Activated CD4-positive, alpha-beta T cell treated with anti-CD3 and anti-CD28 coated beads, Interleukin-2, amount 50 U/mL, for 24 hours (primary cell): Measurements from ENCODE around the gene RSRP1.
"Not testable (repeated sequence)": the region's sequence is repeated elsewhere in the genome, so short reads cannot be mapped to it uniquely, and the experiment has no call there.

Experiments used
- DNase-seq, 2 donors: peaks; one replicate each; pipeline ENCODE4 v3.0.0-alpha.2; 2020; ENCODE audit warnings: low read depth in 1 of 2, low spot score in 1 of 2

Gene RSRP1

GRCh38 chr1:25257196-25257595 is 9.9 kb upstream of the RSRP1 start:
- DNase-seq: no peak

DNA sequence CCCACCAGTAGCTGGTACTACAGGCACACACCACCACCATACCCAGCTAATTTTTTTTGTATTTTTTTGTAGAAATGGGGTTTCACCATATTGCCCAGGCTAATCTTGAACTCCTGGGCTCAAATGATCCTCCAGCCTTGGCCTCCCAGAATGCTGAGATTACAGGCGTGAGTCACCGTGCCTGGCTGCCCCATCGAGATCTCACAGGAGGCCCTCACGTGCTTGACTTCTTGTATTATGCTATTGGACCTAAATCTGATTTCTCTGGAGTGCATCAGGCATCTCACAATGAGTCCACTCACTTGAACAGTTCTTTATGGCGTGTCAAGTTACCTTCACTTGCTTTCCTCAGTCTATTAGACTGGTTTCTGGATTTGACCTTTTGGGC is 9.3 kb upstream of the RSRP1 start:
- no peak for DNase-seq

DNA sequence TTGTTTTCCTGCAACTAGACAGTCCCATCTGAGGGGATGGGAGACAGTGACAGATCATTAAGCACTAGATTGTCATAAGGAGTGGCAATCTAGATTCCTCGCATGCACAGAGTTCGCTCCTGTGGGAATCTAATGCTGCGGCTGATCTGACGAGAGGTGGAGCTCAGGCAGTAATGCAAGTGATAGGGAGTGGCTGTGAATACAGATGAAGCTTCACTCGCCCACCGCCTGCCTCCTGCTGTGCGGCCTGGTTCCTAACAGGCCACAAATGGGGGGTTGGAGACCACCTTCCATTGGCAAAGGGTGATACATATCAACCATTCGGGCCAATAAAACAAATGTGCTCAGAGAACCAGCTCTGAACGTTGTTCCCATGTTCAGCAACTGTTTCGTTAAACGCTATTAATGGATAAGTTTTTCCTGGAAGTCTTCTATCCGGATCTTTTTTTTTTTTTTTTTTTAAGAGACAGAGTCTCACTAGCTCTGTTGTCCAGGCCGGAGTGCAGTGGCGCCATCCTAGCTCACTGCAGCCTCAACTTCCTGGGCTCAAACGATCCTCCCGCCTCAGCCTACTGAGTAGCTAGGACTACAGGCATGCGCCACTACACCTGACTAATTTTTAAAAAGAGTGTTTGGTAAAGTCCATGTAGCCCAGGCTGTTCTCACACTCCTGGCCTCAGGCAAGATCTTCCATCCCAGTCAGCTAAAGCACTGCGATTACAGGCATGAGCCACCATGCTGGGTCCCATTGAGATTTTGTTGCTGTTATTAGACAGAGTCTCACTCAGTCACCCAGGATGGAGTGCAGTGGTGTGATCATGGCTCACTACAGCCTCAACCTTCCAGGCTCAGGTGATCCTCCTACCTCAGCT is 8.7 kb upstream of the RSRP1 start:
- DNase-seq: no peak

GRCh38 chr1:25253911-25254310 is 6.7 kb upstream of the RSRP1 start:
- DNase-seq: no peak

DNA sequence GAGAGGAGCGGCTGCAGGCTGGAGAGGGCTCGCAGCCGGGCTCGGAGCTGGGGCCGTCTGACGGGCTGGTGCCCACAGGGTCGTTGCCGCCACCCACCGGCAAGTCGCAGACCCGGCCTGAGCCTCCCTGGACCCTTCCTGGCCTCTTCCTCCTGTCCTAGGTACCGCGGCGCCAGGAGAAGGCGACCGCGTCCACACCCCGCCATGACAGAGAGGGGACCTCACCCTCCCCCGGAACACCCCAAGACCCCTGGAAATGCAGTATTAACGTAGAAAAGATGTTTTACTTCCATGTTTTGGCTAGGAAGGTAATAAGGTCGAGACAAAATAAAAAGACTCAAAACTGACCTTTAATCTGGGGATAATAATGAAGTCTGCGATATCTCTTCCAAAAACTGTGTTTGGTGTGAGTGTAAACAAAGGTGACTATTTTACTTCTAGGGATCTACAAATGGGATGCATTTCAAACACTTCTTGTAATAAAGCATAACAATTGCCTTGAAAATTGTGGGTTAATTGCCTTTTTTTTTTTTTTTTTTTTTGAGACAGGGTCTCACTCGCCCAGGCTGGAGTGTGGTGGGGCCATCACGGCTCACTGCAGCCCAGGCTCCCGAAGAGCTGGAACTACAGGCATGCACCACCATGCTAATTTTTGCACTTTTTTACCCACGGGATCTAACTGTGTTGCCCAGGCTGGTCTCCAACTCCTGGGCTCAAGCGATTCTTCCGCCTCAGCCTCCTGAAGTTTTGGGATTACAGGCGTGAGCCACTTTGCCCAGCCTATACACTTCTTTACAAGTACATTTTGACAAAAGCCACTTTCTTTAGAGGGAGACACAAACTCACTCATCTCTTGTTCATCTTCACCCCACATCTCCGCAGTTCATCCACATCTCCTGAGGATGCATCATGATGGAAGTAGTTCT is 838 bp upstream of the RSRP1 start:
- no peak for DNase-seq

DNA sequence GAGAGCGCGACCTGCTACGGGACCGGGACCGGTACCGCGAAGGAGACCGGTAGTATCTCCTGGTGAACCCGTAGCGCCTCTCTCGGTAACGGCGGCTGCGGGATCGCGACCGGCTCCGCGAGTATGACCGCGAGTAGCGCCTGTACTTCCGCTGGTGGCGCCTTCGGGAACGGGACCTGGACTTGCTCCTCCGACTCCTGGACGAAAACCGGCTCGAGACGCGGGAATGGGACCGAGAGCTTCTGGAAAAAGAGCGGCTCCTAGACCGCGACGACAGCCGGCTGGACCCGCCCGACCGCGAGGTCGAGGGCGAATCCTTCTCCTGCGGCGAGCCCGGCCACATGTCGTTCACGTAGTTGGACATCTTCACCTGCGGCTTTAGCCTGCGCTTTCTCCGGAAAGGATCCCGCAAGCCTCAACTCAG is 642 bp downstream of the RSRP1 start:
- DNase-seq: no peak

DNA sequence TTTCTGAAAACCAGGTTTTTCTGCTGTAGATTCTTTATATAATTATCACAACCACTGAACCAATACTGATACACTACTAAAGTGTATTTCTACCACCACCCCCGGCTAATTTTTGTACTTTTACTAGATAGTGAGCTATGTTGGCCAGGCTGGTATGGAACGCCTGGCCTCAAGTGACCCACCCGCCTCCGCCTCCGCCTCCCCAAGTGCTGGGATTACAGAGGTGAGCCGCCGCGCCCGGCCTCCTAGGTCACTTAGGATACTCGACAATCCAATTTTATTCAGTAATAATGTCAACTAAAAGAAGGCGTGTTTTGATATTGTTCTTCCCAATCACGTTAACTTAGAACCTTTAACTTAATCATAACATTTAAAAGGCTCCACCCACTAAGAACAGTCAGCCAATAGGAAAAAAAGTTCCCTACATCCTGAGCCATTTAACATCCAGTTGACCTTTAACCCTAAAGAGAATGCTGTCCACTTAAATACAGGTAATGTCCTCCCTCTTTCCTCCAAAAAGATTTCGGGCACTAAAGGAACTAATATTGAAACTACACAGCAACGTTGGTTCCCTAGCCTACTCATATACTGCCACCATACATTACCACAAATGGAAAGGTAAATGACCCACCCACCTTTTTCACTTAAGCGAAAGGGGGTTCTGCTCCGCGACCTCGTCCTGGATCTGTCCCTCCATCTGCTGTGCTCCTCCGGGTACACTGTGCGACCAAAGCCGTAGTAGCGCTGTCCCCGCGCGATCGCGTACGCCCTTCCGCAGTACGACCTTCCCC is 1.2 kb downstream of the RSRP1 start:
- DNase-seq: no peak

- no peak for DNase-seq
Observed at GRCh38 chr1:25245393-25245792, 1.9 kb downstream of the RSRP1 start.

DNA sequence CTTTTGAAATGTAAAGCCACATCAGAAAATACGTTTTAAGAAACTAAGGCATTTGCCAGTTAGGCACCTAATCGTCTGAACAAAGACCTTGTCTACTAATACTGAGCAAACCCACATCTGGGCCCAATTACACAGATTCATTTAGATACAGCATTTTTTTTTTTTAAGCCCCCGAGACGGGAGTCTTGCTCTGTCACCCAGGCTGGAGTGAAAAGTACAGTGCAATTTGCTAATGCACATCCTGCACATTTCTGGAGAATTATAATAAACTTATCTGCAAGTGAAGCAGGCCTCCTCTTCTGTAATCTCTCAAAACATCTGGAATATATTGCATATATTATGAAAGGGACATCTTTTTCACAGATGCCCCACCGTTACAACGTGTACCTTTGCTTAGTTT is 3.3 kb downstream of the RSRP1 start:
- no peak for DNase-seq

DNA sequence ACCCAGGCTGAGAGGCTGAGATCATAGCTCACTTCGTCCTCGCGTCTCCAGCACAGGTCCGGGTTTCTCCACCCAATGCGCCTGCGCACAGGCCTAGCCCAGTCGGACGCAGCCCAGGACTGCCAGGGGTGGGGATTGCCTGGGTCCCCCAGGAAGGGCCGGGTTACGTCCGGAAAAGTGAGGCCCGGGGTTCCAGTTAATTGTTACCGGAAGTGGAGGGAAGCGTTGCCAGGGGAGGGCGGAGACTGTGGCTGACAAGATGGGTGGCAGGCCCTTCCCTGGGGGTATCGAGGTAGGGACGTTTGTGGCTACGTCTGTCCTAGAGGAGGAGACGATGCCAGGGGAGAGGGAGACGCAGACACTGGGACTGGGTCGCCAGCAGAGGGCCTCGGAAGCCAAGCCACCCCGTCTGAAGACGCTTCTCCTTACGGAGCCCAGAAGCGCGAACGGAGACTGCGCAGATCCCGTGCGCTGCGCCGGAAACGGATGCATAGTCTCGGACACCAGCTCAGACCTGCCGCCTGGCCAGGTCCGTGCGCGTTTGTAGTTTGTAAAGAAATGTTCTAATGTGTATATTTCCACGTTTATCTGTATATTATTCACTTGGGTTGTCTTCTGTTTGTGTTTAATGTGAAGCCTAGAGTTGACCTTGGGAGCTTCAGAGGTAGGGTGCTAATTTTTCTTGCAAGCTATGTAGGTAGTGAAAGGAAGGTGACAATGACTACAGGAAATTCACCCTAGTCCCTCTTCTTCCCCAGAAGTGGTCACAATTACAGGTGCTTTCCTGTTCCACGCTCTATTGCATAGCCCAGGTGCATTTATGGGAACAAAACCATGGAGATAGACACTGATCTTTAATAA is 7.3 kb downstream of the RSRP1 start:
- DNase-seq: peak; percentile 78 to 90

DNA sequence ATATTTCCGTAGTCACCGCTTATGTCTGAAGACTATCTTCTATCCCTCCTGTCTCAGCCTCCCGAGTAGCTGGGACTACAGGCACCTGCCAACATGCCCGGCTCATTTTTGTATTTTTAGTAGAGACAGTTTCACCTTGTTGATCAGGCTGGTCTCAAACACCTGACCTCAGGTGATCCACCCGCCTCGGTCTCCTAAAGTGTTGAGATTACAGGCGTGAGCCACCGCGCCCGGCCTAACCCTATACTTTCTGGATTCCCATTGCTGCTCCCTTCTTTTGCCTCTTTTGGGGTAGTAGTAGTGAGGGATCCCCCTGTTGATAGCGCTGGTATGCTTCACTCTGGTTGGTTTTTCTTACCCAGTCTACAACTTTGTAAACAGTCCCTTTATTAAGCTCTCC is 9.2 kb downstream of the RSRP1 start:
- DNase-seq: no peak

DNA sequence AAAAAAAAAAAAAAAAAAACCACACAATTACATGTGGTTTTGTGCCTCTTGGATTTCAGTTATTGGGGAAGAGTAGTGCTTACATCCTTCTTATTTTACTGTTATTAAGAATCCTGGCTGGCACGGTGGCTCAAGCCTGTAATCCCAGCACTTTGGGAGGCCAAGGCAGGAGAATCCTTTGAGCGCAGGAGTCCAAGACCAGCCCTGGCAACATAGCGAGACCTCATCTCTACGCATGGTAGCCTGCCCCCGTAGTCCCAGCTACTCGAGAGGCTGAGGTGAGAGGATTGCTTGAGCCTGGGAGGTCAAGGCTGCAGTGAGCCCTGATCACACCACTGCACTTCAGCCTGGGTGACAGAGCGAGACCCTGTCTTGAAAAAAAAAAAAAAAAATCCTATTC is 11.0 kb downstream of the RSRP1 start:
- not testable (repeated sequence) for DNase-seq

- not testable (repeated sequence) for DNase-seq
Observed at GRCh38 chr1:25235411-25235810, 11.8 kb downstream of the RSRP1 start.

DNA sequence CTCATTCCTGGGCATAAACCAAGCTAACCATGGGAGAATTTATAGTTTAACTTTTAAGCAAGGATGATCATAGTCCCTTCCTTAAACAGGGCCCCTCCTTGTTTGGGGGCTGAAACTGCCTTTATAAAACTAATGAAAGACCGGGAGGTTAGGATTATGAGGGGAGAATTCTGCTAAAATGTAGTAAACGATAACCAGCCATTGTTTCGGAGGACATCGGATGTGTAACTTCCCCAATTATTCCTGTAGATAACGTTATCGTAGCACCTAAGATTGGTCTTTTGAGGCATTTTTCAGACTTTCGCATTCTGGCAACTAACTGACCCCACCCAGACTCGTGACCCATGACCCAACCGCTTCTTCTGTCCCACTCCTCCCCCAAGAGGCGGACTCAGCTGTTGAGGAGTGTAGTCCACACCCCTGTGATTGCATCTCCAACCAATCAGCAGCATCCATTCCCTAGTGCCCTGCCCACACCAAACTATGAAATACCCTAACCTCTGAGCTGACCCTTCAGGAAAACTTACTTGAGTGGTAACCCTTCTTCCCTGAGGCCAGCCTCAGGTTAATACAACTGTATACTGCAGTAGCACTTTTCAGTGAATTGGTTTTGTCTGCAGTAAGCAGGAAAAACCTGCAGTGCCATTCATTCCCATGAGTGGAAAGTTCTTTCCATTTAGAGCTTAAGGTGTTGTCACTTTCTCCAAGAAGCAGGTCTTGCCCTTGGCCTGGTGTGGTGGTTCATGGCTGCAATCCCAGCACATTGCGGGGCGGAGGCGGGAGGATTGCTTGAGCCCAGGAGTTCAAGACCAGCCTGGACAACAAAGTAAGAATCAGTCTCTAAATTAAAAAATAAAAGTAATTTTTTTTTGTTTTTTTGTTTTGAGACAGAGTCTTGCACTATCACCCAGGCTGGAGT is 14.1 kb downstream of the RSRP1 start:
- DNase-seq: peak; percentile 19 to 56

DNA sequence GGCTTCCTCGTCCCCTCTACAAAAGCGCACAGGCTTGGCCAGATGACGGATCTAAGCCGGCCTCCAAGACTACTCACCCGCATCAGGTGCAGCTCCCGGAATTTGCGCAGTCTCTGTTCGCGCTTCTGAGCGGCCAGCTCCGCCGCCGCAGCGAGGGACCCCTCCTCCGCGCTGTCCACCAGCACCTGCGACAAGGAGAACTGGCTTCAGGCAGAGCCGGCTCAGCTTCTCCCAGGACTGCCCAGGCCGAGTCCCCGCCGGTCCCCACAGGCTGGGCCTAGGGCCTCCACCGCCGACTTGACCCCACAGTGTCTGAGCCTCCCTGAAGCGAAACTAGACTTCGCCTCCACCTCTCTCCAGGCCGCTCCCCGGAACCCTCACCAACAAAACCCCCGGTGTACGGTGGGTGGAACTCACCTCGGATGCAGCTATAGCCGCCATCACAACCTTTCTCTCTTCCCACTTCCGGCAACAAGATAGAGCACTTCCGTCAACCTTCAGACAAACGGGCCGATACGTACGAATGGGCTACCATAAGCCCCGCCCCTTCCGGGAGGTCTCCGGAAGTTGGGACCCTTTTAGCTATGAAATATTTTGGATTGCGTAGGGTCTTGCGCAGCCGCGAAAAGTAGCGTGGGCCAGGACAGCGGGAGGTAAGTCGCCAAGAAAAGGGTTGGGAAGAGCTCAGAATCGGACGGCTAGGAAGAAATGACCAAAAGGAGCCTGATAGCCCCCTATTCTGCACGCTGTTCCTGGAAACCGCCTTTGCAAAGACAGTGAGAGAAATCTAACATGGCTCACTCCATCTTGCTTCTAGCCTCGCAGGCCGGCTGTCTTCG is 15.0 kb downstream of the RSRP1 start, which contains the start of gene SYF2:
Gene SYF2 (minus strand): TSS at position 476 of the 839 bp plus-strand sequence. CDS start 35 bp downstream, at position 441.
- DNase-seq: peak; percentile 69 to 89

GRCh38 chr1:25223471-25223870 is 23.8 kb downstream of the RSRP1 start:
- DNase-seq: no peak

GRCh38 chr1:25222606-25223005 is 24.6 kb downstream of the RSRP1 start:
- no peak for DNase-seq

- DNase-seq: no peak
Observed at GRCh38 chr1:25220666-25221065, 26.6 kb downstream of the RSRP1 start.
